Measurements from ENCODE around the gene CDS2.

DNA sequence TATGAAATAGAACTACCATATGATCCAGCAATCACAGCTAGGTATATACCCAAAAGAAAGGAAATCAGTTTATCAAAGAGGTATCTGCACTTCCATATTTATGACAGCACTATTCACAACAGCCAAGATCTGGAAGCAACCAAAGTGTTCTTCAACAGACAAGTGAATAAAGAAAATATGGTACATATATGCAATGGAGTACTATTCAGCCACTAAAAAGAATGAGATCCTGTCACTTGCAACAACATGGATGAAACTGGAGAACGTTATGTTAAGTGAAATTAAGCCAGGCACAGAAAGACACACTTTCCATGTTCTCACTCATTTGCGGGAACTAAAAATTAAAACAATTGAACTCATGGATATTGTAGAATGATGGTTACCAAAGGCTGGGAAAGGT, 22.3 kb upstream of the CDS2 start:
- TF ChIP-seq, protein P1, sequence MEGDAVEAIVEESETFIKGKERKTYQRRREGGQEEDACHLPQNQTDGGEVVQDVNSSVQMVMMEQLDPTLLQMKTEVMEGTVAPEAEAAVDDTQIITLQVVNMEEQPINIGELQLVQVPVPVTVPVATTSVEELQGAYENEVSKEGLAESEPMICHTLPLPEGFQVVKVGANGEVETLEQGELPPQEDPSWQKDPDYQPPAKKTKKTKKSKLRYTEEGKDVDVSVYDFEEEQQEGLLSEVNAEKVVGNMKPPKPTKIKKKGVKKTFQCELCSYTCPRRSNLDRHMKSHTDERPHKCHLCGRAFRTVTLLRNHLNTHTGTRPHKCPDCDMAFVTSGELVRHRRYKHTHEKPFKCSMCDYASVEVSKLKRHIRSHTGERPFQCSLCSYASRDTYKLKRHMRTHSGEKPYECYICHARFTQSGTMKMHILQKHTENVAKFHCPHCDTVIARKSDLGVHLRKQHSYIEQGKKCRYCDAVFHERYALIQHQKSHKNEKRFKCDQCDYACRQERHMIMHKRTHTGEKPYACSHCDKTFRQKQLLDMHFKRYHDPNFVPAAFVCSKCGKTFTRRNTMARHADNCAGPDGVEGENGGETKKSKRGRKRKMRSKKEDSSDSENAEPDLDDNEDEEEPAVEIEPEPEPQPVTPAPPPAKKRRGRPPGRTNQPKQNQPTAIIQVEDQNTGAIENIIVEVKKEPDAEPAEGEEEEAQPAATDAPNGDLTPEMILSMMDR (IDR thresholded peaks at IDR 0.05; ENCODE audit: low read depth, low read length): no peak
- TF ChIP-seq POLR2A (IDR thresholded peaks at IDR 0.05; ENCODE audit: extremely low read depth, insufficient read length): no peak

All from NB4 (cell line).